ENCODE measurements around the gene MYCBP2.

The MYCBP2 gene

DNA sequence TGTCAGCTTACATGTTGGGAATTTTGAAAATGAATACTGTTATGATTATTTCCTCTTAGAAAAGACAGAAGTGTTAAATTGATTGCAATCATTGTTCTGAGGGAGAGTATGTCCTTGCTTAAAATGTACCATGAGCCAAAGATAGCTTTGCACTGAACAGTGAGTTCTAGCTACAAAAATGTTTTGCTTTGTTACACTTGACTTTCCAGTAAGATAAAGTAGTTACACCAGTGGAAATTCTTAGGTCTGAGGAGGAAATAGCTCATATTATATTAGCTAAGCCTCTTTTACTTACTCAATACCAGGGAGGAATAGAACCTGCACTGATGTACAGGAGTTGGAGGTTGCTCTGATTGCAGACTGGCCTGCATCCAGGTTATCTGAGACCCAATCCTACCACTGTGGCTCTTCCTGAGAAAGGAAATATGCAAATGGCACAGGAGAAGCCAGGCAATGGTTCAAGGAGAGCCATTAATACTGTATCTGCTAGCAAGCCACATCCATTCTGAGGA, 246.9 kb downstream of the MYCBP2 start:
- Histone ChIP-seq H3K4me3 (ENCODE audit: low read depth, low read length) (no peak overlapping the region), H3K27me3 (ENCODE audit: insufficient read depth, low read depth, severe bottlenecking) (no peaks in the 10 kb centered on the region), H3K27ac (no peak overlapping the region), H3K9me3 (ENCODE audit: severe bottlenecking) (no peaks in the 10 kb centered on the region), H3K36me3 (peaks cover 5% of the 10 kb centered on the region; the same call in 1 of the 2 replicates)
- DNase-seq: no peak
- TF ChIP-seq, protein P1, sequence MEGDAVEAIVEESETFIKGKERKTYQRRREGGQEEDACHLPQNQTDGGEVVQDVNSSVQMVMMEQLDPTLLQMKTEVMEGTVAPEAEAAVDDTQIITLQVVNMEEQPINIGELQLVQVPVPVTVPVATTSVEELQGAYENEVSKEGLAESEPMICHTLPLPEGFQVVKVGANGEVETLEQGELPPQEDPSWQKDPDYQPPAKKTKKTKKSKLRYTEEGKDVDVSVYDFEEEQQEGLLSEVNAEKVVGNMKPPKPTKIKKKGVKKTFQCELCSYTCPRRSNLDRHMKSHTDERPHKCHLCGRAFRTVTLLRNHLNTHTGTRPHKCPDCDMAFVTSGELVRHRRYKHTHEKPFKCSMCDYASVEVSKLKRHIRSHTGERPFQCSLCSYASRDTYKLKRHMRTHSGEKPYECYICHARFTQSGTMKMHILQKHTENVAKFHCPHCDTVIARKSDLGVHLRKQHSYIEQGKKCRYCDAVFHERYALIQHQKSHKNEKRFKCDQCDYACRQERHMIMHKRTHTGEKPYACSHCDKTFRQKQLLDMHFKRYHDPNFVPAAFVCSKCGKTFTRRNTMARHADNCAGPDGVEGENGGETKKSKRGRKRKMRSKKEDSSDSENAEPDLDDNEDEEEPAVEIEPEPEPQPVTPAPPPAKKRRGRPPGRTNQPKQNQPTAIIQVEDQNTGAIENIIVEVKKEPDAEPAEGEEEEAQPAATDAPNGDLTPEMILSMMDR (IDR thresholded peaks at IDR 0.05; ENCODE audit: low read depth, low read length): no peak

DNA sequence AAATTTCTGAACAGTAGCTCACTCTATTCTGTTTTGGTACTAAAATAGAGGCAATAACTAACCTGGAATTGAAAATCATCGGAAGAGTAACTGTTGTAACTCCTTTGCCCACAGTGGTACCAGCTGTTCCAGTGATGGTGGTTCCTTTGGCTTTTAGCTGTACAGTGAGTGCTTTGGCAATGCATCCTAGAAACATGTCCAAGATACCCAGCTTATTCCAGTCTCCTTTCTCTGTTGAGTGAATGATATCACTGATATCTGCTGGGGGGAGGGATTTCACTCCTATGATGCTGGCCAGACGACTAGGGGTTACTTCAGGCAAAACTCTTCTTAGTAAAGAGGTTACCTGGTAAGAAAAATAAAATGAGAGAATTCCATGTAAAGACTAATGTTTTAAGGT, 259.4 kb downstream of the MYCBP2 start:
- DNase-seq: no peak
- no peak overlapping the region for H3K27ac ChIP-seq
- 0 out of 2 replicates have a peak, but pooled peaks cover 3% of the 10 kb centered on the region for H3K36me3 ChIP-seq
- TF ChIP-seq, protein P1 (IDR thresholded peaks at IDR 0.05; ENCODE audit: low read depth, low read length): no peak
- no peak overlapping the region for H3K4me3 ChIP-seq (ENCODE audit: low read depth, low read length)
- H3K27me3 ChIP-seq (ENCODE audit: insufficient read depth, low read depth, severe bottlenecking): no peaks in the 10 kb centered on the region
- no peaks in the 10 kb centered on the region for H3K9me3 ChIP-seq (ENCODE audit: severe bottlenecking)

DNA sequence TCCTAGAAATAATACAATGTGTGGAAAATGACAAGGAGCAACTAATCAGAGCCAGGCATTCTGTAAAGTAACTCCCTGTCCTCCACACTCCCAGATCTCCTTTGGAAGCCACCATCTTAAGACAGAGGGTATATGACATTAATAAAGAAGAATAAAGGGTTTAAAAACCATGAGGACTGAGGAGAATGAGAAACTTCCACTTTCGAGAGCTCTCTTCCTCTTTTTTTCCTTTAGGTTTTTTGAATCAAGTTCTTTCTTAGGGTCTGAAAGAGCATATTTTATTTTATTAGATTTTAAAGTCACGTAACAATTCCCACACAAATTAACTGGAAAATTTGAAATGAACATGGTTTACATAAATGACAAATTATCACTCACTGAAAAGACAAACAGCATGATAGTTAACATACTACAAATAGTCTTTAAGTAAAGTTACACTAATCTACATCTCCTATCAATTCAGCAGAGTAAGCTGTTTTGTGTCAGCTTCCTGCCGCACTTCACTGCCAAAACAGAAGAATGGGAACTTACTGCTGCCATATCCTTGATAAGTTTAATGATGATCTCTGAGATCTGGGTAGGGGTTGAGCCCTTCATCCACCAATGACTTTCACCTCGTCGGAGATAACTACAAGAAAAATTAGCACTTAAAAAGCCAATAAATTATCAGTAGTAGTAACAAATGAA, 261.3 kb downstream of the MYCBP2 start:
- H3K27me3 ChIP-seq (ENCODE audit: insufficient read depth, low read depth, severe bottlenecking): no peaks in the 10 kb centered on the region
- DNase-seq: no peak
- H3K27ac ChIP-seq: no peak overlapping the region
- H3K9me3 ChIP-seq (ENCODE audit: severe bottlenecking): no peaks in the 10 kb centered on the region
- 0 out of 2 replicates have a peak, but pooled peaks cover 3% of the 10 kb centered on the region for H3K36me3 ChIP-seq
- TF ChIP-seq, protein P1 (IDR thresholded peaks at IDR 0.05; ENCODE audit: low read depth, low read length): no peak
- H3K4me3 ChIP-seq (ENCODE audit: low read depth, low read length): no peak overlapping the region

DNA sequence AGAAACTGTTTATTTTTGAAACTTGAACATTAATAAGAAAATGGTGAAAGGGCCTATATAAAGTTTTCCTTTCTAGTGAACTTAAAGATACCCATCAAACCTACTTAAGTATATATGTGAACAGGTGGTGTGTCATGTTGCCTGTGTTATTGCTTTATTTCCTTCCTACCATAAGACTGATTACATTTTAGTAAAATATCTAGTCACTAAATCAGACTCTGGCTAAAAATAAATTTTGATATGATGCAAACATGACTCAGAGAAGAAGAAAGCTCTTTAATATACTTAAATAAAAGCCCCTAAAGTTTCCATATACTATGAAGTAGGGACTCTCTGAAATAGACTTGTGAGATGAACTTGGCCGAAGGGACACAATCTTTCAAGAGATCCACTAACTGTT, 264.8 kb downstream of the MYCBP2 start:
- Histone ChIP-seq H3K27ac (no peak overlapping the region), H3K27me3 (ENCODE audit: insufficient read depth, low read depth, severe bottlenecking) (no peaks in the 10 kb centered on the region), H3K36me3 (no peaks in the 10 kb centered on the region), H3K9me3 (ENCODE audit: severe bottlenecking) (no peaks in the 10 kb centered on the region), H3K4me3 (ENCODE audit: low read depth, low read length) (no peak overlapping the region)
- TF ChIP-seq, protein P1 (IDR thresholded peaks at IDR 0.05; ENCODE audit: low read depth, low read length): no peak
- DNase-seq: no peak

DNA sequence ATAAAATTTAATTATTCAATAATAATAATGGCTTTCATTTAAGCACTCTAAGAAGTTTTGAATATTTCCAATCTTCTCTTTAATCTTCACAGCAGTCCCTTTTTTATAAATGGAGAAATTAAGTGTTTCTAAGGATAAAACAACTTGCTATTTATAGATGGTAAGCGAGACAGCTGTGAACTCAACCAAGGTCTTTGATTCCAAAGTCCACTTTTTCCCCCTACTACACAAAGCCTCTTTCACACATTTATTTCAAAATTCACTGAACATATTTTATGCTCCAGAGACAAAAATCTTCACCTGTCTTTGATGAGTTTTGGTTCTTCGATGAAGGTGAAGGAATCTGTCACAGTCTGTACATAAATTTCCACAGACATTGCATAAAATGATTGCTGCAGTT, 265.5 kb downstream of the MYCBP2 start:
- no peak overlapping the region for H3K4me3 ChIP-seq (ENCODE audit: low read depth, low read length)
- TF ChIP-seq, protein P1 (IDR thresholded peaks at IDR 0.05; ENCODE audit: low read depth, low read length): no peak

More for the DNA sequence above, 265.5 kb downstream of the MYCBP2 start:
- no peaks in the 10 kb centered on the region for H3K9me3 ChIP-seq (ENCODE audit: severe bottlenecking)
- H3K27ac ChIP-seq: no peak overlapping the region
- no peaks in the 10 kb centered on the region for H3K27me3 ChIP-seq (ENCODE audit: insufficient read depth, low read depth, severe bottlenecking)
- no peaks in the 10 kb centered on the region; the same call in 1 of the 2 replicates for H3K36me3 ChIP-seq
- DNase-seq: no peak
